ENCODE measurements around the gene RGS17. TPM values are rescaled to one million over a fixed set of nuclear protein-coding genes. Genes with fewer than 3 reads are reported as not detected.

The RGS17 gene
- total RNA-seq, 1 experiment from 2014 or later, result 3.2 TPM

GRCh38 chr6:153087436-153087835, 43.6 kb downstream of the RGS17 start:
- H3K9me3 Mint-ChIP-seq, result 0 out of 5 replicates have a peak, but pooled peaks cover 0 to 2% of the 10 kb centered on the region in 2 experiments
- Histone ChIP-seq H2AFZ (ENCODE audit: low read length) (no peak overlapping the region), H2BK15ac (ENCODE audit: low read depth, low read length) (no peak overlapping the region)

More at GRCh38 chr6:153087436-153087835, 43.6 kb downstream of the RGS17 start:
- Histone ChIP-seq H2BK5ac (ENCODE audit: insufficient read length, low read length) (no peak overlapping the region), H4K8ac (replicated peaks; ENCODE audit: insufficient read length, low read depth, low read length) (no peak overlapping the region), H4K5ac (ENCODE audit: insufficient read length, low read depth, low read length) (no peak overlapping the region), H4K20me1 (ENCODE audit: control insufficient read depth, insufficient read depth, insufficient read length) (no peaks in the 10 kb centered on the region), H3K9me3 (ENCODE audit: control insufficient read depth, low read depth, low read length) (no peaks in the 10 kb centered on the region), H3K4ac (ENCODE audit: low read depth, low read length) (no peak overlapping the region), H3K4me1 (ENCODE audit: insufficient read depth, low read length) (no peaks in the 10 kb centered on the region), H3K23ac (ENCODE audit: insufficient read length, low read depth, low read length) (no peak overlapping the region), H3K79me2 (ENCODE audit: insufficient read depth, low read length) (no peaks in the 10 kb centered on the region), H3K18ac (ENCODE audit: insufficient read length, low read depth, low read length) (no peak overlapping the region), H3K56ac (ENCODE audit: insufficient read length, low read depth, low read length) (no peak overlapping the region), H3K23me2 (ENCODE audit: insufficient read length, low read depth, low read length, poor library complexity, severe bottlenecking) (no peaks in the 10 kb centered on the region), H2AK5ac (ENCODE audit: insufficient read length, low read length) (no peak overlapping the region), H3K79me1 (ENCODE audit: insufficient read depth, low read depth, low read length, poor library complexity, severe bottlenecking) (no peaks in the 10 kb centered on the region), H3K14ac (ENCODE audit: insufficient read depth, low read length) (no peak overlapping the region), H3K9ac (ENCODE audit: extremely low read depth, insufficient read length, low read length) (no peak overlapping the region), H2BK20ac (ENCODE audit: low read depth, low read length, poor library complexity, severe bottlenecking) (no peak overlapping the region), H3T11ph (ENCODE audit: low read length) (no peak overlapping the region), H2BK120ac (ENCODE audit: low read depth, low read length, poor library complexity, severe bottlenecking) (no peak overlapping the region), H4K91ac (ENCODE audit: insufficient read length, low read depth, low read length) (no peak overlapping the region), H3K27ac (ENCODE audit: insufficient read length, low read depth, low read length) (no peak overlapping the region), H3K27me3 (ENCODE audit: insufficient read depth, low read length) (no peaks in the 10 kb centered on the region), H3K4me2 (ENCODE audit: insufficient read depth, insufficient read length, low read length) (no peak overlapping the region), H2BK12ac (ENCODE audit: insufficient read length, low read depth, low read length) (no peak overlapping the region)
- H3K4me1 Mint-ChIP-seq, result no peaks in the 10 kb centered on the region
- no peak overlapping the region for H3K4me3 Mint-ChIP-seq
- no peak for TF ChIP-seq CTCF (conservative IDR thresholded peaks at IDR 0.05)
- no peaks in the 10 kb centered on the region for H3K36me3 Mint-ChIP-seq (ENCODE audit: insufficient read depth in 1 of 3, low read depth in 3 of 3)
- no peaks in the 10 kb centered on the region for H3K27me3 Mint-ChIP-seq (ENCODE audit: low read depth)
- no peak overlapping the region for H3K27ac Mint-ChIP-seq
- no peak for DNase-seq
